Endothelial cell (in vitro differentiated cells): ENCODE results near the gene BEST1. TPM values are rescaled to one million over a fixed set of nuclear protein-coding genes. Genes with fewer than 3 reads are reported as not detected.
A peak's percentile ranks its signal among the peaks of the same experiment; 100 is the strongest.

Experiments
- DNase-seq: peaks from one replicate; pipeline ENCODE4 v3.0.0; 2021; ENCODE audit warnings: low spot score
- H3K27ac Mint-ChIP-seq: one replicate; pipeline ENCODE4 v1.8.0; 2021; ENCODE audit warnings: mixed read lengths, inconsistent platforms; ENCODE audit not compliant: unreplicated experiment
- H3K27me3 Mint-ChIP-seq: one replicate; pipeline ENCODE4 v1.8.0; 2021; ENCODE audit warnings: mild to moderate bottlenecking, moderate library complexity, mixed read lengths, inconsistent platforms; ENCODE audit not compliant: unreplicated experiment
- H3K36me3 Mint-ChIP-seq: one replicate; pipeline ENCODE4 v1.8.0; 2021; ENCODE audit warnings: mild to moderate bottlenecking, low read depth, mixed read lengths, inconsistent platforms; ENCODE audit not compliant: unreplicated experiment
- H3K4me1 Mint-ChIP-seq: one replicate; pipeline ENCODE4 v1.8.0; 2021; ENCODE audit warnings: mild to moderate bottlenecking, mixed read lengths, inconsistent platforms; ENCODE audit not compliant: unreplicated experiment
- H3K4me3 Mint-ChIP-seq: one replicate; pipeline ENCODE4 v1.8.0; 2021; ENCODE audit warnings: mild to moderate bottlenecking, mixed read lengths, inconsistent platforms; ENCODE audit not compliant: unreplicated experiment
- H3K9me3 Mint-ChIP-seq: one replicate; pipeline ENCODE4 v1.8.0; 2021; ENCODE audit warnings: mixed read lengths, inconsistent platforms; ENCODE audit not compliant: unreplicated experiment
- CTCF ChIP-seq: fragments of 200-600 bp; sonication (generic); IDR thresholded peaks from one replicate; pipeline ENCODE4 v1.5.0; 2021; ENCODE audit warnings: antibody characterized with exemption; ENCODE audit not compliant: unreplicated experiment
- total RNA-seq: library from RNA; stranded (reverse); fragmentation: NEBNext Ultra II Directional; extraction: Animal tissue kit (Norgen Biotek cat#: 25700); gene quantifications from one replicate; pipeline ENCODE4 v1.2.1, GENCODE V29; 2021; ENCODE audit not compliant: unreplicated experiment

The BEST1 gene
- total RNA-seq, 1 donor from 2014 or later, result 0.08 TPM

- no peak for TF ChIP-seq CTCF
- Mint-ChIP-seq H3K27ac (no peak overlapping the region), H3K27me3 (peaks cover 1% of the 10 kb centered on the region), H3K4me1 (no peaks in the 10 kb centered on the region), H3K4me3 (no peak overlapping the region), H3K36me3 (no peaks in the 10 kb centered on the region), H3K9me3 (no peaks in the 10 kb centered on the region)
- DNase-seq, result no peak
Observed at GRCh38 chr11:61985869-61986268, 35.7 kb downstream of the BEST1 start.

GRCh38 chr11:61994981-61995380, 44.8 kb downstream of the BEST1 start:
- H3K9me3 Mint-ChIP-seq, result peaks cover 5% of the 10 kb centered on the region
- H3K27me3 Mint-ChIP-seq, result peaks cover 3% of the 10 kb centered on the region
- H3K27ac Mint-ChIP-seq, result no peak overlapping the region
- DNase-seq, result no peak
- TF ChIP-seq CTCF, result no peak
- H3K36me3 Mint-ChIP-seq, result peaks cover 11% of the 10 kb centered on the region
- no peaks in the 10 kb centered on the region for H3K4me1 Mint-ChIP-seq
- no peak overlapping the region for H3K4me3 Mint-ChIP-seq

- no peaks in the 10 kb centered on the region for H3K4me1 Mint-ChIP-seq
- no peaks in the 10 kb centered on the region for H3K27me3 Mint-ChIP-seq
- peaks cover 5% of the 10 kb centered on the region for H3K9me3 Mint-ChIP-seq
- no peak for DNase-seq
- no peak overlapping the region for H3K4me3 Mint-ChIP-seq
- no peak overlapping the region for H3K27ac Mint-ChIP-seq
- peaks cover 11% of the 10 kb centered on the region for H3K36me3 Mint-ChIP-seq
- no peak for TF ChIP-seq CTCF
Observed at GRCh38 chr11:61996933-61997332, 46.8 kb downstream of the BEST1 start.

GRCh38 chr11:61999141-61999975, 49.2 kb downstream of the BEST1 start:
- Mint-ChIP-seq H3K4me1 (no peaks in the 10 kb centered on the region), H3K36me3 (peaks cover 11% of the 10 kb centered on the region), H3K9me3 (peaks cover 5% of the 10 kb centered on the region), H3K4me3 (no peak overlapping the region), H3K27ac (peak overlapping the region; percentile 48), H3K27me3 (peaks cover 2% of the 10 kb centered on the region)
- no peak for TF ChIP-seq CTCF
- no peak for DNase-seq
